Measurements from ENCODE around the gene KDR. TPM values are rescaled to one million over a fixed set of nuclear protein-coding genes. Genes with fewer than 3 reads are reported as not detected.

Gene KDR
- total RNA-seq, 1 experiment from 2014 or later: 0.52 TPM

DNA sequence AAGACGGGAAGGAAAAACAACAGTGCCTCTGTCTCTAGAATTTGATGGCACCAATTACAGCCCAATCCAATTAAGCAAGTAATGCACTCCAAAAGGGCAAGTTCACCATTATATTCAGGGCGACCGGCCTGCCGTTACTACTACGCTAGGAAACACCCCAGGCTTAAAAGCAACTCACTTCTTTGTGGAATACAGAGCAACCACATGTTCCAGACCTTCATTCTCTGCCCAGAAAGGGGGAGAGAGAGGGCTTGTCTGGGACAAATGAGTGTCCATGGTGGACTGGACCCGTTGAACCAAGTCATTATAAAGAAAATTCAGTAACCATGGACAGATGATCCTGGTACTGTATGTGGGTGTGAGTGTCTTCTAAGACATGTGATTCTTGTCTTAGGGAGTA, 1.6 kb downstream of the KDR start:
- H3K4me3 ChIP-seq (replicated peaks in 1 of 2; ENCODE audit: low read depth in 1 of 2, low read length in 2 of 2): no peak overlapping the region
- ATAC-seq (no peak), DNase-seq (ENCODE audit: low read depth, low spot score) (no peak)
- no peaks in the 10 kb centered on the region for H3K79me2 ChIP-seq (ENCODE audit: insufficient read depth, low read length)
- H3K27me3 ChIP-seq (ENCODE audit: insufficient read depth, low read length): no peaks in the 10 kb centered on the region
- TF ChIP-seq ZFX (IDR thresholded peaks at IDR 0.05) (no peak), RAD21 (IDR thresholded peaks at IDR 0.05; ENCODE audit: low read depth) (no peak), FOSL1 (IDR thresholded peaks at IDR 0.05; ENCODE audit: low read depth) (no peak)
- intact Hi-C loops (cut with micrococcal nuclease): no loop called here
- no peak overlapping the region for H3K27ac ChIP-seq (ENCODE audit: low read depth, low read length)
- ChIA-PET CTCF (no interaction called here), POLR2A (no interaction called here), RAD21 (ENCODE audit: low non-redundant PET in 1 of 2, low total read pairs in 2 of 2, uncharacterized antibody in 2 of 2, unreplicated experiment in 2 of 2) (no interaction called here)
- no peak overlapping the region for H2AFZ ChIP-seq (ENCODE audit: low read depth, low read length, poor library complexity, severe bottlenecking)
- H4K20me1 ChIP-seq (ENCODE audit: insufficient read depth): no peaks in the 10 kb centered on the region
- H3K4me2 ChIP-seq (ENCODE audit: low read length): no peak overlapping the region
- no peaks in the 10 kb centered on the region for H3K9me2 ChIP-seq (ENCODE audit: insufficient read depth)
- H3K9ac ChIP-seq (ENCODE audit: low read length): no peak overlapping the region
- no peaks in the 10 kb centered on the region for H3K9me3 ChIP-seq (ENCODE audit: control insufficient read depth in 1 of 2, insufficient read depth in 1 of 2, low read depth in 1 of 2, low read length in 2 of 2)
- no peaks in the 10 kb centered on the region for H3K4me1 ChIP-seq (ENCODE audit: control insufficient read depth in 1 of 2, insufficient read depth in 2 of 2, low read length in 2 of 2)
- no peaks in the 10 kb centered on the region for H3K36me3 ChIP-seq (ENCODE audit: control insufficient read depth in 1 of 2, insufficient read depth in 2 of 2, low read length in 2 of 2)
- no TSS peak for BruUV-seq (replicated peaks)

GRCh38 chr4:55122235-55122634, 3.2 kb downstream of the KDR start:
- H3K4me3 ChIP-seq (replicated peaks in 1 of 2; ENCODE audit: low read depth in 1 of 2, low read length in 2 of 2): no peak overlapping the region
- DNase-seq (ENCODE audit: low read depth, low spot score) (no peak), ATAC-seq (no peak)
- H3K9me3 ChIP-seq (ENCODE audit: control insufficient read depth in 1 of 2, insufficient read depth in 1 of 2, low read depth in 1 of 2, low read length in 2 of 2): no peaks in the 10 kb centered on the region
- no peaks in the 10 kb centered on the region for H3K36me3 ChIP-seq (ENCODE audit: control insufficient read depth in 1 of 2, insufficient read depth in 2 of 2, low read length in 2 of 2)
- ChIA-PET POLR2A (no interaction called here), CTCF (no interaction called here), RAD21 (ENCODE audit: low non-redundant PET in 1 of 2, low total read pairs in 2 of 2, uncharacterized antibody in 2 of 2, unreplicated experiment in 2 of 2) (no interaction called here)
- no peak overlapping the region for H3K27ac ChIP-seq (ENCODE audit: low read depth, low read length)
- no peak overlapping the region for H3K4me2 ChIP-seq (ENCODE audit: low read length)
- no peaks in the 10 kb centered on the region for H3K9me2 ChIP-seq (ENCODE audit: insufficient read depth)
- no peak overlapping the region for H3K9ac ChIP-seq (ENCODE audit: low read length)
- no peak overlapping the region for H2AFZ ChIP-seq (ENCODE audit: low read depth, low read length, poor library complexity, severe bottlenecking)
- BruUV-seq (replicated peaks): no TSS peak
- no peaks in the 10 kb centered on the region for H3K4me1 ChIP-seq (ENCODE audit: control insufficient read depth in 1 of 2, insufficient read depth in 2 of 2, low read length in 2 of 2)
- no peaks in the 10 kb centered on the region for H3K79me2 ChIP-seq (ENCODE audit: insufficient read depth, low read length)
- intact Hi-C loops (cut with micrococcal nuclease): no loop called here
- no peaks in the 10 kb centered on the region for H4K20me1 ChIP-seq (ENCODE audit: insufficient read depth)
- no peaks in the 10 kb centered on the region for H3K27me3 ChIP-seq (ENCODE audit: insufficient read depth, low read length)
- TF ChIP-seq POLR2A (IDR thresholded peaks at IDR 0.05; ENCODE audit: borderline replicate concordance, extremely low read depth, insufficient read depth, insufficient read length) (no peak), SIN3A (IDR thresholded peaks at IDR 0.05; ENCODE audit: low read depth) (no peak), ATF3 (IDR thresholded peaks at IDR 0.05) (no peak), JUND (IDR thresholded peaks at IDR 0.05) (no peak), EZH2 (IDR thresholded peaks at IDR 0.05) (no peak), SRF (IDR thresholded peaks at IDR 0.05; ENCODE audit: low read depth) (no peak), EZH2phosphoT487 (IDR thresholded peaks at IDR 0.05; ENCODE audit: borderline replicate concordance) (no peak), EGR1 (IDR thresholded peaks at IDR 0.05; ENCODE audit: low read depth) (no peak)

All from HCT116 (cell line).